GM19043 (cell line): ENCODE measurements around the gene PTPRM.
"Not testable (repeated sequence)": the region's sequence is repeated elsewhere in the genome, so short reads cannot be mapped to it uniquely, and the experiment has no call there.

Experiments used
- ATAC-seq: cut with Tn5 transposase; IDR thresholded peaks from one replicate; pipeline ENCODE4 v1.9.1; 2021; ENCODE audit warnings: low read depth; ENCODE audit not compliant: unreplicated experiment

PTPRM gene

DNA sequence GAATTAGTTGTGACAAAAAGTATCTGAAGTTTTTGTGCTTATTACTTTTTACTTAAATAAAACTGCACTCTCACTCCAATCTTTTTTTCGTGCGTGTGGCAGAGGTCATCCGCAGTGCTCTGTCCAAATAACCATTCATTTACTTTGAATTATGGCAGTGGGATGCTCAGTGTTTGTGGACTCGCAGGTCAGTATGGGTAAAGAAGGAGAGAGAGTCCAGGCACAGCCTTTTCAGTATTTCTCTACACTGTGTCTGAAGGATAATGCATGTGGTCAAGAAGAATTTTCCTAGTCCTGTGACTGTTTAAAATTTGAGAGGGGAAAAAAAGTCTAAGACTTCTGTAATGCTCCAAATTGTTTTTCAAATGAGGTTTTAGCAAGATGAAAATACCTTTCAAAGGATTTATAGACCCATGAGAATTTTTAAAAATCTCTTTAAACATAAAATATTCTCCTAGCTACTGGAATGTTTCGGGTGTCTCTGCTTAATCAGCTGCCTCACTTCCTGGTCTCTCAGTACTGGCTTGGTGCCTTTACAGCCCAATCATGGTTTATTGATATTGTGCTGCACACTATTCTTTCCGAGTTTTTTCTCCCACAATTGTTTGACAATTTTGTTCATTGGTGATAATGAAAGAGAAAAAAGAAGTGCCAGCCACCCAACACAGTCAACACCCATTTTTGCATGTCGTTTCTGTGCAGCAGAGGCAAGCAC lies 453.2 kb downstream of the PTPRM start:
- no peak for ATAC-seq

DNA sequence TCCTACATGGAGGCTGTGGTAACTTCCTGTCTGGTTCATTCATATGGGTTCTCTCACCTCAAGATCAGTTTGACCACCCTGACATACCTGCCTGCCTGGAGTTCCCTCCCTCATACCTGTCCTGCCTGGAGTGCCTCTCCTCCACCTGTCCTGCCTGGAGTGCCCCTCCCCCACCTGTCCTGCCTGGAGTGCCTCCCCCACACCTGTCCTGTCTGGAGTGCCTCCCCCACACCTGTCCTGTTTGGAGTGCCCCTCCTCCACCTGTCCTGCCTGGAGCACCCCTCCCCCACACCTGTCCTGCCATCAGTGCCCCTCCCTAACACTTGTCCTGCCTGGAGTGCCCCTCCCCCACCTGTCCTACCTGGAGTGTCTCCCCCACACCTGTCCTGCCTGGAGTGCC lies 461.9 kb downstream of the PTPRM start:
- ATAC-seq = no peak

DNA sequence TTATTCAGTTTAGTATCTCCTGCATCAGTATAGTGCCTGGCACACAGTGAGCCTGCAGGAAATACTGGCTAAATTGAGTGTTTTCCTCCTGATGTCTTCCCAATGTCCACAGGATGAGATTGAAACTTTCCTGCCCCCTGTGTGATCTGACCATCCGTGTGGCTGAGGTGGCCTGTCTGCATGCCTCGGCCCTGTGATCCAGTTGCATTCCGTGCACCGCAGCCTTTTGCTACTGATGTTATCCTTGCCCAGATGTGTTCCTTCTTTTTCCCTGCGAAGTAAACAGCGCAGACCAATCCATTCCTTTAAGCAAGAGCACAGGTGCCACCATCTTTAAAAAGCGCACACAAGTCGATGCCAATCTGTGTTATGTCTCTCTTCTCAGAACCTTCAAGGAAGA lies 462.6 kb downstream of the PTPRM start:
- ATAC-seq = no peak

DNA sequence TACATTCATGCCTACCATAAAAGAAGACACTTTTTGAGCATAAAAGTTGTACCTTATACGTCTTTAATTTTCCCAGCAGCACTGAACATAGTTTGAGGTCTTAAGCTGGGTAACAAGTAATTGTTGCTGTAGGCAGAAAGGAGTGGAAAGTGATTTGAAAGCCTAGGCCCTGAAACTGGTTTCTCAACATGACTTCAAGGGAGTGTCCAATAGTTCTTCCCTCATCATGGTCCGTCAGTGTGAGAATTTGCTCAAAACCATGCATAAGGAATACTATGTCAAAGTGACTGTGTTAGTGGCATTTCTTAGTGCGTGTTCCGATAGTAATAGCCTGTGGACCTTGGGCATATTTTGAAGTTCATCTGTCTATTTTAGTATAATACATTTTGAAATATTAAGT lies 463.1 kb downstream of the PTPRM start:
- ATAC-seq = no peak

DNA sequence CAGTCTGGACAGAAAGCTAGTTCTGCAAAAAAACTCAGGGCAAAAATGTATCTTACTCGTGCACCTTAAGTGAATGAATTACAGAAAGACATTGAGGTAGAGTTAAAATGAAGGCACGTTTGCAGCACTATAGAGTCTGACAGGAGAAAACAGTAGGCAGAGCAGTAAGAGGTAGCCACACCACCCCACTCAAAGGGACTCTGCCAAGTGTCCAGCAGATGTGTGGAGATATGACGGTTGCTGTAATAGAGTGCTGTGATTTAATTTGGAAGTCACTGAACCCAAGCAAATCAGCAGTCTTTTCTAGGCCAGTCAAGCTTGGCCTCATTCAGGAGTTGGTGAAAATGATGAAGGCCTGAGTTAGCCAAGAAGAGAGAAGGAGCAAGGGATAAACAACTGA lies 464.4 kb downstream of the PTPRM start:
- ATAC-seq = no peak

DNA sequence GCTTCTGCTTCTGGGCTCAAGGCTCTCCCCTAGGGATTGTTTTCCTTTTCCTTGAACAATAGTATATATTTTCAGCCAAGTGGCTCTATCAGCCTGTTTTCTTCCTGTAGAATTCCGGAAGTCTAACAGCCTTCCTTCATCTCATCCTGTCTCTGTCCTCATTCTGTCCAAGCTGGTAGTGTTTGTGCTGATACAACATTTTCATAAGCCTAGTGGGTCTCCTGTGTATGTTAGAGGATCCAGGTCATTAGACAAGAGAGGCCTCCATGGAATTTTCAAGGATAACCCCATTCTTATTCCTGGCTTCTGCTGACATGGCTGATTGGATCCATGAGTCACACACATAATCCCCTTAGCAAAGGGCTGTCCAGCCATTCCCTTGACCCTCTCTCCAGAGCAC lies 467.6 kb downstream of the PTPRM start:
- ATAC-seq = no peak

DNA sequence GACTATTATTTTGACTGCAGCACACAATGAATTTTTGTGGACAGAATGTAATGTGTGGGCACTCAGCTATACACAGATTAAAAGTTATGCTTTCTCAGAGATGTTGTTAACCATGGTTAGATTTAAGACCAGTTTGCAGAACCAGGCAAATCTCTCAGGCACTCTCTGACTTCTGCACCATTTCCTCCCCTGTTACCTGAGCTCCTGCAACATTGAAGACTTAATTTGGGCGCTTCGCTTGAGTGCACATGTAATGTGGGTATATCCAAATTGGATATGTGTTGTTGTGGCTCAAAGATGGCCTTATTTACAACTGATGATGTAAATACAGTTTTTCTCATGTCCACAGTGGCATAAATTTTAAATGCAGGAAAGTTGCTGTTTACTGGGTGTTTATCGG lies 469.4 kb downstream of the PTPRM start:
- no peak for ATAC-seq

DNA sequence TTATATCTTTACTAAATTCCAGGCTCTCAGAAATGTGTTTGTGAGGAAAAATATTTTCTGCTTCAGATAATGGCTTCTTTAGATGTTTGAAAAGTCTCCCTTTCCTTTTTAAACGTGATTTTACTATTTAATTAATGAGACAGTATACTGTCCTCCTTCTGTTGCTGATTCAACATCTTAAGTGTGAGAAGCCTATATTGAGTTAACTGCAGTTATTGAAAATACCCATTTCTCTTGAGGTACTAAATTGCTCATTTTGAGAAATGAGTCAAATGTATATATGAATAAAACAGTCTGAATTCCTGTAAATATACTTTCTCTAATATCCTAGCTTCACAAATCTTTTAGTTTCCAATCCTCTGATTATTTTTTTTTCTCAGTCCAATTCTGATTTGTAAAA lies 470.2 kb downstream of the PTPRM start:
- ATAC-seq = no peak

DNA sequence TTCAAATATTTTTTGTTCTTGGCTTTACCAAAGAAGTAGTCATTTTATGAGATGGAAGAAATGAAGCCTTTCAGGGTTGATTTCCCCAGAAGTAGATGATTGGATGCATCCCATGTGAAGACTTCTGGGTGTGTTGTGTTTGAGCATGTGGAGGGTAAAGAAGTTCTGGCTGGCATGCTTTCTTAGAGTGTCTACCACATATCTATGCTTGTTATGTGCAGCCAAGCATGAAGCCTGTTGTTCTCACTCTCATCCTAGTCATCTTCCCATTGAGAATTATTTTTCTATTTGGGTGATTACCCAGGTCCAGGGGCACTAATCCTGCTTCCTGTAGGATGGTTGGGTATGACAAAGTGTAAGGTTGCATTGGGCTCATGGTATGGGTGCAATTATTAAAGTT lies 472.9 kb downstream of the PTPRM start:
- ATAC-seq = no peak

DNA sequence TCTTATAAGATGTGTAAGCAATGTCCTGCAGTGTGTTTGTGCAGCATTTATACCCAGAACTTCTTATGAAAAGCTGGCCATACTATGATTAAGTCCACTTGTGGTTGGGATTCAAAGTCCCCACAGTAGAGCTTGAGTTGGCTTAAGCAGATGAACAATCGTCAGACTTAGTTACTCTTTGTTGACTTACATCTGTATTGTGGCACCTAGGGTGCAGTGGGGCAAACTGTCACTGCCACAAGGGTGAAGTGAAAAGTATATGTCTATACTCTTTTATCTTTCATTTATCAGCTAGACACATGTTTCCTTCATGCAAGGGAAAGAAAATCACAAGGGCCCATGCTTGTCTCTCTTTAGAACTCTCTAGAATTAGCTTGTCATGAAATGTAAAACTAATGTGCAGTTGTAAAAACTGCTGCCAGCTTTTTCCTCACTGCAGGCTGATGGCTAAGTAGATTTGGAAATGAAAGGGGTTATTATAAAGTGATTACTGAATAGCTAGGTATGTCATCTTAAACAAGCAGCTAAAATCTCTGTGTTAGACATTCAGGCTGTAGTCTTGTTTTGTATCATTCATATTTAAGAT lies 474.5 kb downstream of the PTPRM start:
- no peak for ATAC-seq

DNA sequence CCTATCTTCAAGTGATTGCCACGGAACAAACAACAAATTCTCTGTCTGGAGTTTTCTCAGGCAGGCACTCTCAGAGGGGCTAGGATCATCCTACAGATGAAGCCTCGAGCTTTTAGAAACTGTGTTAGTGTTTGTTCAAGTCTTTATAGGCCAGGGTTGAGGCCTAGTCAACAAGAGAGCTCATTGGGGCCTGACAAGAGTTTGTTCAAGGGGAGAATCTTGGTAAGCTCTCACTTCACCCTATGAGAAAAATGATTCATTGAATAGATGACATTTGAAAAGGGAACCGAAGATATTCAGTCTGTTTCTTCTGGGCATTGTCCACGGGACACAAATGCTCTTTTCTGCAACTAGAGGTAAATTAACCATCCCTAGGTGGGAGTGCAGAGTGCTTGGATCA lies 476.9 kb downstream of the PTPRM start:
- no peak for ATAC-seq

DNA sequence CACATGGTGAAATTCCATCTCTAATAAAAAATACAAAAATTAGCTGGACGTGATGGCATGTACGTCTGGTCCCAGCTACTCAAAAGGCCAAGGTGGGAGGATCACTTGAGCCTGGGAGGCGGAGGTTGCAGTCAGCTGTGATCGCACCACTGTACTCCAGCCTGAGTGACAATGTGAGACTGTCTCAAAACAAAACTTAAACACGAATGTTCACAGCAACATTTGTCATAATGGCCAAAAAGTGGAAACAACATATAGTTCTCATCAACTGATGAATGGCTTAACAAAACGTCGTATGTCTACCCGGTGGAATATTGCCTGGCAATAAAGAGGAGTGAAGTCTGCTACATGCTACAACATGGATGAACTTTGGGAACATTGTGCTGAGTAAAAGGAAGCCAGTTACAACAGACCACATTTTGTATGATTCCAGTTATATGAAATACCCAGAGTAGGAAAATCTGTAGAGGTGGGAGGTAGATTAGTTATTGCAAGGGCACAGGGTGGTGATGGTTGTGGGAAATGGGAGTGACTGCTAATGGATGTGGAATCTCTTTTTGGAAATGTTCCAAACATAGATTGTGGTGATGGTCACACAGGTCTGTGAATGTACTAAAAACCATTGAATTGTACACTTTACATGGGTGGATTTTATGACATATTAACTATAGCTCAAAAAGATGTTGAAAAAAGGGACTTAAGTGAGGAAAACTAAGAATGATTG lies 478.2 kb downstream of the PTPRM start:
- no peak for ATAC-seq

DNA sequence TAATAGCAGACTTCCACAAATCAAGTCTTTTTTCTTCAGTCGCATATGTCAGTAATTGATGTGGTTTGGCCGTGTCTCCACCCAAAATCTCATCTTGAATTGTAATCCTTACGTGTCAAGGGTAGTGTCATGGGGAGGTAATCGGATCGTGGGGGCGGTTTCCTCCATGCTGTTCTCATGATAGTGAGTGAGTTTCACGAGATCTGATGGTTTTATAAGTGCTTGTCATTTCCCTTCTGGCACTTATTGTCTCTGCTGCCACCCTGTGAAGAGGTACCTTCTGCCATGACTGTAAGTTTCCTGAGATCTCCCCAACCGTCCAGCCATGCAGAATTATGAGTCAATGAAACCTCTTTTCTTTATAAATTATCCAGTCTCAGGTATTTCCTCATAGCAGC lies 478.8 kb downstream of the PTPRM start:
- no peak for ATAC-seq

DNA sequence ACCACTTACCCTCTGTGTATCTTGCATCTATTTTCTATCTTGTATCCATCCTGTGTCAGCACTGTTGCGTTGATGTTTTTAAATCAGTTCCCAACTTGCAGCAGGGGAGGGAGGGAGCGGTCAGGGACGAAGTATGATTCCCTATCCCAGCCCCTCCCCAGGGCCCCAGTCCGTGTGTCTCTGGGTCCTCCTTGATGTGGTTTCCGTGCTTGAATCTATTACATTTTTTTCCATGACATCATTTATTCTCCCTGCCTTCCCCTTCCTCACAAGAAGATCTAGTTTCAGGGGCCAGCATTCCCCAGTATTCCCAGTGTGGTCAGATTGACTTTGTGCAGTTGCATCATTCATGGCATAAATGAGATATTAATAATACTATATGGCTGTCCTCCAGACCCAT lies 479.3 kb downstream of the PTPRM start:
- no peak for ATAC-seq

DNA sequence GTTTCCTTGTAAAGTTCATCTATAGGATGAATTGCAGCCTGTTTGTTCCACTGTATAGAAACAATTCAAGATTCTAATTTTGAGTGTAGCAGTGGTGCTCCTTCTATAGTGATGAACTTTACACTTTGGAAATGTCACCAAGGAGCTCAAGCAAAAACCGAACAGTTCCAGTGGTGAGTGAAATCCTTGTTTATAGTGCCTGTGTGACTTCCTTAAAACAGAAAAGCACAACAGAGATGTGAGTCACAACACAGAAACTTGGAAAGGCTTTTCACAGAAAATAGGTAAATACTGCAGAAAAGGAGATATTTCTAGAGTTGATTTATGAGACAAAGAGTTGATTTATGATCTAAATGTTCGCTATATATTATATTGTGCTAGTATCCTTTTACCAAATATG lies 482.0 kb downstream of the PTPRM start:
- no peak for ATAC-seq

DNA sequence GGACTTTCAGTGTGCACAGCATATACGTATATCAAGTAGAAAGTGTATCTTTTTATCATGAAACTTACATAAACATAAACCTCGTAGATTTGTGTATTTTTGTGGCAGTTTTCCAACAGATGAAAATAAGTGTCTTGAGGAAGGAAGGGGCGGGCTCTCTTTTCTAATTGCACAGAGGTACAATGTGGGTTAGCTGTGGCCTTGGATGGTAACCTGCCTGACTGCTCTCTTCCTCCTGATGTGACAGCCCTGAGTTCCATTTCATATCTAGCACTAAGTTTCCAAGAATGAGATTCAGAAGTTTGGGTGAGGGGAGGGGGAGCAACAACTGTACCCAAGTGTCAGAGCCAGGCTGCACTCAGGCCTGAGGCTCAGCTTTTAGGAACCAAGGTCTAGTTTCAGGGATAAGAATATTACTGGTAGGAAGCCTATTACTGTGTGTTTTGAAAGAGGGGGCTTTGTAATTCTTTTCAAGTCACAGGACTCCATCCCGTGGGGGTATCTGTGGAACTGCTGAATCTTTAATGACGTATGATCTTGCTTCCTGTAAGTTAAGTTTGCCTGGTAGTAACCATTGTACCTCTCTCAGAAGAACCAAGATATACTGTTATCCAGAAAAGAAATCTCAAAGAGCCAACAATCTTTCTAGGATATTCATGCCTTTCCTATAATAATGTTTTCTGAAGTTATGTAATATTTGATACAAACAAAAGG lies 483.7 kb downstream of the PTPRM start:
- ATAC-seq = no peak

DNA sequence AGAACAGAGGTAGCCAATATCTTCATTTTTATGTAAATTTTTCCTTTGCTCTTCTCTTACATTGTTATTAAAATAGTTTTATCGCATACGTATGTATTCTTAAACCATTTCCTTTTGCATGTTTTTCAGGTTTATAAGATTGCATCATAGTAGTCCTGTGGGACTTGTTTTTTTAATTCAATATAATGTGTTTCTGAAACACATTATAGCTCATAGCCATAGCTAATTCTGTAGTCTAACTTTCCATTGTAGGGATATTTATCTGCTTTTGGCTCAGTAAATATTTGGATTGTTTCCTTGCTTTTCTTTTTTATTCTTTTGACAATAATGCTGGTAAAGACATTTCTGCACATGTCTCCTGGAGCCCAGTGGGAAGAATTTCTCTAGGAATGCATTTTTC lies 484.3 kb downstream of the PTPRM start:
- no peak for ATAC-seq

DNA sequence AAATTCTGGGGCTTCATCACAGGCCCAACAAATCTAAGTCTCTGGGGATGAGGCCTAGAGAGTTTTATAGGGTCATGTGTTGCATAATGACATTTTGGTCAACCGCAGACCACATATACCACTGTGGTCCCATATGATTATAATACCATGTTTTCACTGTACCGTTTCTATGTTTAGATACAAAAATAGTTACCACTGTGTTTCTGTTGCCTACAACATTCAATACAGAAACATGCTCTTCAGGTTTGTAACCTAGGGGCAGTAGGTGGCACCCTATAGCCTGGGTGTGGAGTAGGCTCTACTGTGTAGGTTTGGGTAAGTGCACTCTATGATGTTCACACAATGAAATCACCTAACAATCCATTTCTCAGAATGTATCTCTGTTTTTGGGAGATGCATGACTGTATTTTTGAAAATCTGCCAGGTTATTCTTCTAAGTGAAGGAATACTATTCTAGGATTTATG lies 485.2 kb downstream of the PTPRM start:
- ATAC-seq = no peak

DNA sequence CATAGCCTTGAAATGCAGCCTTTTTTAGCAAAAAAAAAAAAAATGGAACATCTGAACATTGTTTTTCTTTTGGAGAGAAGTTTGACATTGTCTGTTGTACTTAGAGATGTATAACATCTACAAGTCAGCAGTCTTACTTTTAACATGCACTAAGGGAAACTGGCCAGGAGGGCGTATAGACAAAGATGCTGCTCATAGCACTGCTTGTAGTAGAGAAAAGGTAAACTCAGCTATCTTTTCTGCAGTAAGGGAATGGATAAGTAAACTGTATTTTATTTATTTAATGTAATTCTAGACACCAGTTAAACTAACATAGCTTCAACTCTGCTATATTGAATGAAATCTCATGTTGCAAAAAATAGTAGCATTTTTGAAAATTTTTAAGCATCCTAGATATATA lies 489.6 kb downstream of the PTPRM start:
- no peak for ATAC-seq

DNA sequence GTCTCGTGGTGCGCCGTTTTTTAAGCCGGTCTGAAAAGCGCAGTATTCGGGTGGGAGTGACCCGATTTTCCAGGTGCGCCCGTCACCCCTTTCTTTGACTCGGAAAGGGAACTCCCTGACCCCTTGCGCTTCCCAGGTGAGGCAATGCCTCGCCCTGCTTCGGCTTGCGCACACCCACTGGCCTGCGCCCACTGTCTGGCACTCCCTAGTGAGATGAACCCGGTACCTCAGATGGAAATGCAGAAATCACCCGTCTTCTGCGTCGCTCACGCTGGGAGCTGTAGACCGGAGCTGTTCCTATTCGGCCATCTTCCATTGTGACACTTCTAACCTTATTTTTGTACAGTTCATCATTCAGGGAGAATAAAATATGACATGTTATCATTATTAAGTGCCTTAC lies 496.0 kb downstream of the PTPRM start:
- not testable (repeated sequence) for ATAC-seq

DNA sequence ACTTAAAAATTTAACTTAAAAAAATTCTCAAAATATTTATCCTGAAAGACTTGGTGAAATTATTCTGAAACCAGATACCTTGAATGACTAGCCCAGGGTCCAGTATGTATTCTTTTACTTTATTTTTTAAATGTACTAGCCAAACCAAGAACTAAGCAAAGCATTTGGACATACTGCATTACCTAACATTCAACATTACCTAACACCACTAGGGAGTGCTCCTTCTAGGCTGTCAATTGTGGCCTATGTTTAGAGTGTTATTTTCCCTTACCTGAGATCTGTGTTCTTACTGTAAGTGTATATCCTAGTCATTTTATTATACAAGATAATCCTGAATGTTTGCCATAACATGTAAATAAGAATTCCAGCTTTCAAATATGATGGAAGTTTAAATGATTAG lies 496.6 kb downstream of the PTPRM start:
- no peak for ATAC-seq
